Cerebellar nuclear complex (tissue), 1 donor: ENCODE measurements around the gene TAP2.

Source experiments
- DNase-seq, 2 experiments: peaks; one replicate each; lab custom pipeline; 2025; lab: John Stamatoyannopoulos, UW

TAP2 gene

GRCh38 chr6:32854376-32855178 lies 16.0 kb upstream of the TAP2 start:
- DNase-seq, result no peak

GRCh38 chr6:32853541-32854375 lies 15.2 kb upstream of the TAP2 start, which contains the start of the genes PSMB9 and TAP1:
PSMB9 (plus strand) TSS chr6:32854192; CDS start chr6:32854230, 38 bp downstream.
TAP1 (minus strand) TSS chr6:32853704; CDS start chr6:32853636, 68 bp downstream.
- DNase-seq, result peak; percentile 58 to 59

DNA sequence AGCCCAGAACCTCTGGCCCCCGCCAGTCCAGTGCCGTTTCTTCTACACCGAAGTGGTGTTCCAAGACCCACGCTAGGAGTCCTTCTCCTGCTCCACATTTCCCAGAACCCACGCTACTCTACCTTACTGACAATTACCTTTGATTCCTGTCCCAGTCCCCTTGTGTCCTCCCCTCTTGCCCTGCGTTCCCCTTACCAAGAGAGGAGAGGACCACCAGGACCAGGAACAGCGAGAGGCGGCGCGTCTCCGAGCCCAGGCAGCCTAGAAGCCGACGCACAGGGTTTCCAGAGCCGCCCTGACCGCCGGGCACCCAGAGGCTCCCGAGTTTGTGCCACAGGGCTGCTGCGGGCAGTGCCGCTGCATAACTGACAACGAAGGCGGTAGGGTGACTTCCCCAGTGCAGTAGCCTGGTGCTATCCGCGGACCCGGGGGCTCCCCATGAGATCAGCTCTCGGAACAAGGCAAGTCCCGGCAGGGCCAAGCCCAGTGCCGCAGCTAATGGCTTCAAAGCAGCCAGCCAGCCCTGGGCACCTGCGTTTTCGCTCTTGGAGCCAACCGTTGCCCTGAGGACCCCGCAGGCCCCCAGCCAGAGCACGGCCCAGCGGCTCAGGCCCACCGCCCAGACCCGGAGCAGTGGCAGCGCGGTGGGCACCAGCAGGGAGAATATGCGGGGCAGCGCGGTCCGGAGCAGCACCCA lies 14.5 kb upstream of the TAP2 start:
- no peak for DNase-seq

GRCh38 chr6:32852018-32852843 lies 13.7 kb upstream of the TAP2 start:
- DNase-seq, result no peak

GRCh38 chr6:32851025-32851424 lies 12.5 kb upstream of the TAP2 start:
- no peak for DNase-seq

DNA sequence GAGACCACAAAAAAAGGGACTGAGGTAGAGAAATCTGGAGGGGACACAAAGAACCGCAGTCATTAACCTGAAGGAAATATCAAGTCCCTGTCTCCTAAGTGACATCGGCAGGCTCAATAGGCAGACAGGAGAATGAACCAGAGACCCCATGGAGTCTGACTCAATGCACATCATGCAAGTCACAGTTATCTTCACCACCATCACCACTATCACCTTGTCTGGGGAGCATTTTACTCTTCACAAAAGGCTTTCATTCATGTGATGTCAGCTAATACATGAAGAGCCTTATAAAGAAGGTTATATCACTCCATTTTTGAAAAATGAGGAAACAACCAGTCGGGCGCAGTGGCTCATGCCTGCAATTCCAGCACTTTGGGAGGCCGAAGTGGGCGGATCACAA lies 10.6 kb upstream of the TAP2 start:
- no peak for DNase-seq

- DNase-seq, result no peak
Observed at GRCh38 chr6:32847795-32848194, 9.3 kb upstream of the TAP2 start.

- DNase-seq, result no peak
Observed at GRCh38 chr6:32847004-32847403, 8.5 kb upstream of the TAP2 start.

DNA sequence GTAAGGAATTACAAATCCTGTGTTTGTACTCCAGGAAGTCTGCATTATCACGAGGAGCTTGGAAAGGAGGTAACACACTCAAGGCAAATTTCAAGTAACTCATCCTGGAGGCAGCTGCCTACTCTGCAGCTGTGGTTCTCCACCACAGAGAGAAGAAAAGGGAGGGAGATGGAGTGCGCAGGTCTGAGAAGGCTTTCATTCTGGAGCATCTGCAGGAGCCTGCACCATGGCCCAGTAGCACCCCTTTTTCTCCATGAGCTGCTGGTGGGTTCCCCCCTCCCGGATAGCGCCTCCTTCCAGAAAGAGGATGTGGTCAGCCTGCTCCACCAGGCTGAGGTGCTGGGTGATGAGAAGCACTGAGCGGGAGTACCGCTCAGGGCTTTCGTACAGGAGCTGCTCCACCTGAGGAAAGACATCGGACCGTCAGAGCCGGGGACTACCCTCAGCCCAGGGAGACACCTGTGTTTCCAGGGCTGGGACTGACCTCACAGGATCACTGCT lies 6.9 kb upstream of the TAP2 start:
- no peak for DNase-seq

DNA sequence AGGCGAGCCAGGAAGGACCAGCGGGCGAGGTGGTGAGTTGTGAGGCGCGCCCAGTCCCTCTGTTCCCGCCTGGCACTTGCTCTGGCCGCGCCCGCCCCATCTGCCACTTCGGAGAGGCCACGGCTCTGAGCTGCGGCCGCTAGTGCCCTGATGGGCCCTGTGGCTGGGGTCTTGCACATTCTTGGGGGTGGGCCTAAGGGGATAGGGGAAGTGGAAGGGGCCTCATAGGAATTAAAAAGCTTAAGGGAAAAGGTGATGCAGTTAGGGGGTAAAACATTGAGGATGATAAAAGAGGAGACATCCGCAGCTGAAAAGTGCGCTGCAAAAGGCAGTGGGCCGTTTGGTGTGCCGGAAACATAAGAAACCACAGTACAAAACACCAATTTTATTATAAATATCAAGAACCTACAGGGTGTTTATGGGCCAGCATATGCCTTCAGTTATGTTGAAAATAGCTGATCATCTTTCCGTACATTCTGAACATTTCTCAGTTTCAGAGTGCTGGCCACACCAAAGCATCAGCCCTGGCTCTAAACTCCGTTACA lies 6.4 kb upstream of the TAP2 start:
- DNase-seq, result no peak

GRCh38 chr6:32843979-32844838 lies 5.7 kb upstream of the TAP2 start, which contains the start of gene PSMB8:
PSMB8 (minus strand) TSS chr6:32844047; CDS start chr6:32843996, 51 bp downstream.
- peak; percentile 71 to 85 for DNase-seq

GRCh38 chr6:32843331-32843978 lies 4.9 kb upstream of the TAP2 start:
- DNase-seq, result no peak

GRCh38 chr6:32842690-32843089 lies 4.2 kb upstream of the TAP2 start:
- no peak for DNase-seq

DNA sequence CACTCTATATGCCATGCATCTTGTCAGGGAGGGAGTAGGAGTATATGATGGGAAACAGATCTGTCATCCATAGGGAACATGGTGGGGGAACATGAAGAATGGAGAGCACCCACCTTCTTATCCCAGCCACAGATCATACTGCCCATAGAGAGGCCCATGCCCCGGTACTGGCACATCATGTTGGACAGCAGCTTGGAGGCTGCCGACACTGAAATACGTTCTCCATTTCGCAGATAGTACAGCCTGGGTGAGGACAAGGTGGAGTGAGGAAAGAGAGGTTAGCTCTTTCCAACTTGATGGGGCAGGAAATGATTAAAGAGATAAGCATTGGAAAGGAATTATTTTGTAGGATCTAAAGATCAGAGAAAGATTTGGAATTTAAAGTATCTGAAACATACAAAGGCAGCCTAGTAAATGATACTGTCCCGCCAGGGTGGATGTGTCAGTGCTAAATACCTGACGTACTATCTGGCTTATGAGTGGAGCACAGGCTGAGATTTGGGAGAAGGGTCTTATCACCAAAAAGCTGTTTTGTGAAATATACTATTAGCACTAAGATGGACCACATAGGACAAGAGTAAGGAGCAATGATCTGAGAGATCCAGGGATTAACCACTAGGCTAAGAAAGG lies 3.6 kb upstream of the TAP2 start:
- no peak for DNase-seq

- DNase-seq, result no peak
Observed at GRCh38 chr6:32840604-32841246, 2.2 kb upstream of the TAP2 start.

DNA sequence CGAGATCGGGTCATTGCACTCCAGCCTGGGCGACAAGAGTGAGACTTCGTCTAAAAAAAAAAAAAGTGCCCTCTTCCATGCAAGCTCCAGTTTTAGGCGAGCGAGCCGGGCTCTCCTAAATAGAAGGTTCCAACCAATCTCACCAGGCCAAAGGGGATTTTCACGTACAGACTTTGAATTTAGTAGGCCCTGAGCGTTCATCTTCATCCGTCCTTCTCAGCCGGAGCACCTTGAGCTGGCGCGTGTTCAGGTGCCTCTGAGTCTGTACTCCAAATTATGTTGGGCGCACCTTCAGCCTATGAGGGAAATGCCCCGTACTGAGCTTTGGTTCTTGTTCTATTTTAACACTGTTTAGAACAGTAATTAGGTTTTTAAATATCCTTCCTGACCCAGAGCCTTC lies 817 bp upstream of the TAP2 start:
- no peak for DNase-seq

DNA sequence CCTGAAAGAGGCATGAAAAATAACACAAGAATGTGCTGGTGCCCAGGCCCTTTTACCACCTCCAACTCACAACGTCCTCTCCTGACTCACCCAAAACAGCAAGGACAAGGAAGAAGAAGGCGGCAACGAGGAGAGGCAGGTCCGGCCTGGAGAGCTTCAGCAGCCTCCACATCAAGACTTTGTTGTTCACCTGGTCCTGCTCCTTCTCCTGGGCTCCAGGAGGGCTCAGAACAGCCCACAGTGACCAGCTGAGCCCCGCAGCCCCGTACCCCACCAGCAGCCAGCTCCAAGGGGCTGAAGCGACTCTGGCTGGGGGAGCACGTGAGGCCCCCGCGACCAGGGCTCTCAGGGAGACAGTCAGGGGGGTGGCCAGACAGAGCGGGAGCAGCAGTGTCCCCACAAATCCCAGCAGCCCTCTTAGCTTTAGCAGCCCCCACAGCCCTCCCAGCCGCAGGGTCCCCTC lies 857 bp downstream of the TAP2 start:
- DNase-seq, result no peak

- DNase-seq, result no peak
Observed at GRCh38 chr6:32836873-32837272, 1.7 kb downstream of the TAP2 start.
